ENCODE results near the gene STX18. TPM values are rescaled to one million over a fixed set of nuclear protein-coding genes. Genes with fewer than 3 reads are reported as not detected.
"Not testable (repeated sequence)": the region's sequence is repeated elsewhere in the genome, so short reads cannot be mapped to it uniquely, and the experiment has no call there.

Gene STX18
- total RNA-seq, 1 experiment from 2014 or later: 29.2 TPM

DNA sequence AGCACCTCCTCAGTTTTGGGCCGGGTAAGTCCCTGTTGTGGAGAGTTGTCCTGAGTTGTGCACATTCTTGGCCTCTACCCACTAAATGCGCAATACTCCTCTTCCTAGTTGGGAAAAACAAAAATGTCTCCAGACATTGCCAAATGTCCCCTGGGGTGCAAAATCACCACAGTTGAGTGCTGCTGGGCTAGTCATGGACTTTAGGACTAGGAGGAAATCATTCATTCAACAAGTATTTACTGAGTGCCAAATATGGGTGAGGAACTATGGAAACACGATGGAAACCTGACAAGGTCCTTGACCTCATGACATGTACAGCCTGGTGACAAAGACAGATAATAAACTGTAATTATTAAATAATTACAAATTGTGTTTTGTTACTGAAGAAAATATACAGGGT is 71.6 kb downstream of the STX18 start:
- in situ Hi-C loops (cut with HindIII; ENCODE audit: low pct_unique_long_range_greater_than_20kb, low sequenced_read_pairs): no loop called here
- no peak for DNase-seq (ENCODE audit: low read depth, low spot score)

DNA sequence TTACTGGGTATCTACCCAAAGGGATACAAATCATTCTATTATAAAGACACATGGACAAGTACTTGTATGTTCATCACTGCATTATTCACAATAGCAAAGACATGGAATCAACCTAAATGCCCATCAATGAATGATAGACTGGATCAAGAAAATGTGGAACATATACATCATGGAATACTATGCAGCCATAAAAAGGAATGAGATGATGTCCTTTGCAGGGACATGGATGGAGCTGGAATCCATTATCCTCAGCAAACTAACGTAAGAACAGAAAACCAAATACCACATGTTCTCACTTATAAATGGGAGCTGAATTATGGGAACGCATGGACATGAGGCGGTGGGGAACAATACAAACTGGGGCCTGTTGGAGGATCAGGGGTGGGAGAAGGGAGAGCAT is 76.6 kb downstream of the STX18 start:
- in situ Hi-C loops (cut with HindIII; ENCODE audit: low pct_unique_long_range_greater_than_20kb, low sequenced_read_pairs); DNase-seq (ENCODE audit: low read depth, low spot score): not testable (repeated sequence)

DNA sequence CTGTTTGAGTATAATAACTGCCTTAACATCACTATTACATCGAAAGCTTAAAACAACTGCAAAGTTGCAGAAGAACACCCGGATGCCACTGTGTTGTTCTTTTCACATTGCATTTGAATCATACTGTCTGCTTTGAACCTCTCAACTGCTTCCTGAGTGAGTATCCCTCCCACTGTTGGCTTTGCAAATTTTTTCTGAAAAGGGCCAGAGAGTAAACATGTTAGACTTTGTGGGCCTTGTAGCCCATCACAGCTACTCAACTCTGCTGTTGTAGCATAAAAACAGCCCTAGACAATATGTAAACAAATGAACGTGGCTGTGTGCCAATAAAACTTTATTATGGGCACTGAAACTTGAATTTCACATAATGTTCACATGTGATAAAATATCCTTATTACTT is 78.9 kb downstream of the STX18 start:
- no peak for DNase-seq (ENCODE audit: low read depth, low spot score)
- in situ Hi-C loops (cut with HindIII; ENCODE audit: low pct_unique_long_range_greater_than_20kb, low sequenced_read_pairs): no loop called here

DNA sequence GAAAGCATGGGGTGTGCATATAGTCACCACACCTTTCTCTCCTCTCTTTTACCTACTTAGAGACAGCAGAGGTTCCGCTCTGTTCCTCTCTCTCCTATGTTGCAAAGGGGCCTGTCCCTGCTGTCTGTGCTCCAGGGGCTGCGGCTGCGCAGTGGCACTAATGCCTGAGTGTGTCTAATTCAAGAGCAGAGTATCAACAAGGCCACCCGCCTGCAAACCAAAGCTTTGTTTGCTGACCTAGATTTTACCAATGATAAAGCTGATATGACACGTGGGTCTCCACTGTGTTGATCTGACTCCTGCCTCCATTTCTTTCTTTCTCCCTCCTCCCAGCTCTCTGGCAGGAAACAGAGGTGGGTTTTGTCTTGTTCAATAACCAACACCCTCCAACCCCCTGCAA is 80.0 kb downstream of the STX18 start:
- in situ Hi-C loops (cut with HindIII; ENCODE audit: low pct_unique_long_range_greater_than_20kb, low sequenced_read_pairs): no loop called here
- DNase-seq (ENCODE audit: low read depth, low spot score): no peak

DNA sequence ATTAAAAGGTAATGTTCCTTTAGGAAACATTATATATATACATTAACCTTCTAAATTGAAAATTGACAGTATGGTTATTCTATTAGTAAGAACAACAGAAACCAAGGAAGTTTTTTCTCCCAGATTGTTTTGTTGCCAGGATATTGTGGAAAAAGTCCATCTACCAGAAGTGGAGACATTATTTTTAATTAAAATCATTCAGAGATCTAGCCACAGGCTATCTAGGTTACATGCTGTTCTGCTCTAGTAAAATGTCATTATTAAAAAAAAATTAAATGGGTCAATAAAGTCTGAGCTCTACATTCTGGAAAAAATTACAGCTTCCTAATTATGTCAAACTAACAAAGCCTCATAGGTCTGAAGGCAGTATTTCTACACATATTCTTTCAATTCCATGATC is 80.7 kb downstream of the STX18 start:
- in situ Hi-C loops (cut with HindIII; ENCODE audit: low pct_unique_long_range_greater_than_20kb, low sequenced_read_pairs): no loop called here
- DNase-seq (ENCODE audit: low read depth, low spot score): no peak

DNA sequence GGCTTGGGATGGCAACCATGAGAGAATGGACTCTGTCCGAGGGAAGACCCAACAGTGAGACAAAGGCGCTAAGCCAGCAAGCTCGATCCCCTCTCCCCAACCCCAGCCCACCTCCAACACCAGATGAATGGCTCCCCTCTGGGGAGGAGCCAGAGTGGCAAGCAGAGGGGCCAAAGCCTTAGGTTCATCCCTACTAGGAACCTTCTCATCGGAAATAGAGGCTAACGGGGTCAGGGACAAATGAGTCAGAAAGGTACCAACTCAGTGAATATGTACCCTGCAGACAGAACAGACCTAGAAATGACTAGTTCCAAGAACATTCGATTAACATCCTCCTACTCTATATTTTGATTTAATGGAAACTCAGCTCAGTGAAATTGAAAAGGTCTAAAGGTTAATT is 81.1 kb downstream of the STX18 start:
- no peak for DNase-seq (ENCODE audit: low read depth, low spot score)
- in situ Hi-C loops (cut with HindIII; ENCODE audit: low pct_unique_long_range_greater_than_20kb, low sequenced_read_pairs): no loop called here

DNA sequence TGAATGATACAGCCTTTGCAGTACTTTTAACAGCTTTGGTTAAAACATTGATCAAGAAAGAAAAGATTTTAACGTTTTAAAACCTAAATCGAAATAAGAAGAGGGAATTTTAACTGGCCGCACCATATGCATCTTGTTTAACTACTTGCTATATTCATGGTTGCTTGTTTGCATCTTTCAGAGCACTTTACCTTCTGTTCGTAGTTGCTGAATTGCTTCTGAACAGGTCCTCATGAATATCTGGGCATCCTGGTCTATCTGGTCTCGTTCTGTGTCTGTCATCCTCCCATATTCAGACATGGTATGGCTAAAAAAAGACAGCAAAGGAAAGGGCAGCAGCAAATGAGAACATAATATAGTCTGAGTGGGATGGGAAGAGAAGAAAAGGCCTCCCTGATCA is 82.7 kb downstream of the STX18 start:
- no peak for DNase-seq (ENCODE audit: low read depth, low spot score)
- in situ Hi-C loops (cut with HindIII; ENCODE audit: low pct_unique_long_range_greater_than_20kb, low sequenced_read_pairs): no loop called here

DNA sequence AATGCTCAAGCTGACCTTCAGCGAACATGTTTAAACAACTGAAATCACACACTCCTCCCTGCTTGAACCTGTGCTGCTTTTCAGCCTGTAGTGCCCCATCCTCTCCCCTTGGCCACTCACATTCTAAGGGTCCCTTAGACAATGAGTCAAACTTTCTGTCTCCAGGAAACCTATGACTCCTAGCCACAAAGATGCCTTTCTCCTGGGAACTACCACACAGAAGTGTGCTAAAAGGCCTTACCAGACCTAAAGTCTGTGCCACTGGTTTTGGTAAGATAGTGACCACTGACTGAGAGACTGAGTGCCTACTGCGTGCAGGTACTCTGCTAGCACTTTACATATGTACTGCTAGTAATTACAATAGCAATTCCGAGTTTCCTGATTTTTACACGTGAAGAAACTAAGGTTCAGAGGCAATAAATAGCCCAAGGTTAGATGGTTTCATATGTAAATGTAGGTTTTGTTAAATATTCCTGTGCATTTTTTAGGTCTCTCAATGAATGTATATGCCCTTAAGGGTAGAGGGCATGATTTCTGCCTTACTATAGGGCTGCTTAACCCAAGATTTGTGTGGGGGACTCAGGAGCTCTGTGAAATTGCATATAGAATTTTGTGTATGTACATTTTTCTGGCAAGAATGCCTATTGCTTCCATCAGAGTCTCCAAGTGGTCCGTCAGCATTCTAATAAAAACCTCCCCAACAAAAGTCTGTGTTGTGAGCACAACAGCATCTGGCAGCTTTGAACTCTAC is 83.9 kb downstream of the STX18 start:
- no peak for DNase-seq (ENCODE audit: low read depth, low spot score)
- in situ Hi-C loops (cut with HindIII; ENCODE audit: low pct_unique_long_range_greater_than_20kb, low sequenced_read_pairs): no loop called here

DNA sequence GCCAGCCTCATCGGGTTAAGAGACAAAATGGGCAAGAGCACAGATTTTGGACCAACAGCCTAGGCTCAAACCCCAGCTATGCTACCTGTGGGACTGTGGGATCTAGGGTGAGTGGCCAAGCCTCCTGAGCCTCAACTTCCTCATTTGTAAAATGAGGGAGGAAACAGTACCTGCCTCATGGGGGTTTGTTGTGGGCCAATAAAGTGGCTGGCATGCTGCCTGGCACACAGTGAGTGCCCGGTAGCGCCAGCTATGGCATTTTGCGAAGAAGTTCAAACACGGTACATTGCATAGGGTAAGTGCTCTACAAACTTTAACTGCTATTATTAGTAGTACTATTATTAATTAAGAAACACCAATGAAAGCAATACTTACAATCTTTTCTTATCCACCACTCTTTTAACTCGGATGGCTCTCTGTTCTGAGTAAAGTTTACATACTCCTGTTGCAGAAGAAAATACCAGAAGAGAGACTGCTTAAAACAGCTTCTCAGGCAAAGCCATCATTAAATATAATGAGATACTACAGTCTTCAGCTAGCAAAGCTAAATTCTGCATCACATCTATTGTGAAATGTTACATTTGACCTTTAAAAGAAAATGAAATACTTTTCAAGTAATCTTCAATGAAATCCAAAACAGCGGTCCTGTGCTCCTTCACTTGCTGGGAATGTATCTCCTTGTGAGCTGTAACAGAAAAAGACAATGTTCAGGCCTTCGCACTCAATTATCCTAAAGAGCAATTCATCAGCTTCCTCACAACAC is 84.9 kb downstream of the STX18 start:
- DNase-seq (ENCODE audit: low read depth, low spot score): no peak
- in situ Hi-C loops (cut with HindIII; ENCODE audit: low pct_unique_long_range_greater_than_20kb, low sequenced_read_pairs): no loop called here

DNA sequence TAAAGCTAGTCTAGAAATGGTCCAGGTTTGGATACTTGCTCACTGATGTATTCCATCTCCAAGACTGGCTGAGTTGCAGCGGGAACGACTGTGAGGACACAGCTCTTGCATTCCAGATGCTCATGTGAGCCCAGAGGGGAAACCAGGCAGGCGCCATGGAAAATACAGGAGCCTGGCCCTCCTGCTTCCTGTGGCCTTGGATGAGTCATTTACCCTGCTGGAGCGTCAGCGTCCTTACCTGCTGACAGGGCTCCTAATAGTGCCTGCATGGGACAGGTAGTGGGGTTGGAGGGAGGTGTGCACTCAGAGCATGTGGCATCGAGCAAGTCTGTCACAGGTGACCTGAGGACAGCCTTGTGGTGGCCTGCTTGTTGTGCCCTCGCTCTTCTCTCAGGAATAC is 85.5 kb downstream of the STX18 start:
- in situ Hi-C loops (cut with HindIII; ENCODE audit: low pct_unique_long_range_greater_than_20kb, low sequenced_read_pairs): no loop called here
- no peak for DNase-seq (ENCODE audit: low read depth, low spot score)

DNA sequence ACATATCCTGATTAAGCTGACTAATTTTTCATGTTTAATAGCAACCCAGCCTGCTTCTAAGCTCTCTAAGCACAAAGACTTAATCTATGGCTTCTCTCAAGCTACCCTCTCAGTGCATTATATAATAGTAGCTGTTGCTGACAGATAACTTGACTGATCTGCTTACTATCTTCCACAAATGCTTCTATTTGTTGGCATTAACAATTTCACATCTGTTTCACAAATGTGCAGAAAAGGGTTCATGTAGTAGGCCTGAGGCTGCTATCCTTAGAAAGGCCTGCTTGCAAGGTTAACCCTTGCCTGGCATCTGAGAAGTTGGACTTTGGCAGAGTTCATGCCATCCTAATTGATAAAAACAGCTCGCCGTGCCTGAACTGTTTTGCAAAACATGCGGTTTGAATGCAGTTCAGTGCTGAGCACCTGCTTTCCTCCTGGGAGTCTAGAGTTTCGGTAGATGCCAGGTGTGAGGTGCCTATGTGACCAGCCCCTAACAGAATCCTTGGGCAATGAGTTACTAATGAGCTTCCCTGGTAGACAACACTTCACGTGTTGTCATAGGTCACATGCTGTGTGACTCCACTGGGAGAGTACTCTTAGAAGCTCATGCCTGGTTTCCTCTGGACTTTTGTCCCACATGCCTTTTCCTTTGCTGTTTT is 86.5 kb downstream of the STX18 start:
- no peak for DNase-seq (ENCODE audit: low read depth, low spot score)
- in situ Hi-C loops (cut with HindIII; ENCODE audit: low pct_unique_long_range_greater_than_20kb, low sequenced_read_pairs): no loop called here

DNA sequence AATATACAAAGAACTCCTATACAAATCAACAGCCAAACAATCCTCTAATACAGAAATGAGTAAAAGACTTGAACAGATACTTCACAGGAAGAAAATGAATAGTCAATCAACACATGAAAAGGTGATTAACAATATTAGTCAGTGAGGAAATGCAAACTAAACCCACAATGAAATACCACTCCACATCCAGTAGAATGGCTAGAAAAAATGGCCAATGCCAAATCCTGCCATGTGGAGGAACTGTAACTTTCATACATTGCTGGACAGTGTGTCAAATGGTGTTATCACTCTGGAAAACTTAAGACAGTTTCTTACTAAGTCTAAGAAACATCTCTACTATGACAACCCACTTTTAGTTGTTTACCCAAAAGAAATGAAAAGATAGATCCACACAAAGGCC is 95.4 kb downstream of the STX18 start:
- in situ Hi-C loops (cut with HindIII; ENCODE audit: low pct_unique_long_range_greater_than_20kb, low sequenced_read_pairs): loop anchor here (25.0 kb wide), 1 partner anchor 159 kb away; the partner anchor contains the start of genes LYAR and ZBTB49

DNA sequence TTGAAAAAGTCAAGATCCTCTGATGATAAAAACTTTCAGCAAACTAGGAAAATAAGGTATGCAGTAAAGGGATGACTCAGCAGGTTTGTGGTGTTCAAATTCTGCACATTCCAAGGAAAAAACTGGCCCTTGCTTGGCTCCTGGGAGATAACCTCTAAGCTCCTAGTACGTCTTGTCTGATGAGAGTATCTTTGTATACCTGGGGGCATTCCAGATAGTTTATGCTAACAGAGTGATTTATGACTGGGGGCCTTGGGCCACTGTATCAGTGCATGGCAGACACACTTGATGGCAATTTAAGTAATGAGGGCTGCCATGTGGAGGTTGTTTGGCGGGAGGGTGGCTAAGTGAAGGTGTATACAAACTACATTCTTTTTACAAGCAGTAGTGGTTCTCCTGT is 98.0 kb downstream of the STX18 start:
- in situ Hi-C loops (cut with HindIII; ENCODE audit: low pct_unique_long_range_greater_than_20kb, low sequenced_read_pairs): loop anchor here (25.0 kb wide), 1 partner anchor 157 kb away; the partner anchor contains the start of genes LYAR and ZBTB49
- no peak for DNase-seq (ENCODE audit: low read depth, low spot score)

More for the DNA sequence above, 95.4 kb downstream of the STX18 start:
- DNase-seq (ENCODE audit: low read depth, low spot score): no peak

DNA sequence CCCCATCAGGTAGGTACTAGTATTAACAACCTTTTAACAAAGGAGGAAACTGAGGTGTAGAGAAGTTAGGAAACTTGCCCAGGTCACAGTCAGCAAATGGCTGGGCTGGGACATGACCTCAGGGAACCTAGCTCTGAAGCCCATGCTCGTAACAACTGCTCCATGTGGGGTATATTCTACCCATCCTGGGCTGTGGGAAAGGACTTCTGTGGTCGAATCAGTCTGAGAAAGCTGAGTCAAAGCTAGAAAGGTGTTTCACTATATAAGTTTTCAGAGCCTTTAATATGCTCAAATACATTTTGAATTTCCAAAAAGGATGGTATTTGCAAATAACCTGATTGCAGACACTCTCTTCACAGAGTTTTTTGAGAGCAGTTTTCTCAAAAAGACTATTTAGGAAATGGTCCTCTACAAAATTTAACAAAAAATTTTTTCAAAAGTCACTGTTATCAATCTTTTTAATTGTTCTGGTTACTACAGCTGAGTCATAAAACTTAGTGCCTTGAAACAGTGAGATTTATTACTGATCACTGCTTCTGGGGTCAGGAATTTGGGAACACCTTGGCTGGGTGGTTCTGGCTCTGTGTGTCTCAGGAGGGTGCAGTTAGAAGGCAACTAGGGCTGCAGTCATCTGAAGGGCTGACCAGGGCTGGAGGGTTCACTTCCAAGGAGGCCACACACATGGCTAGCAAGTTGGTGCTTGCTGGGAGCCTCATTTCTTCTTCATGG is 101.4 kb downstream of the STX18 start:
- DNase-seq (ENCODE audit: low read depth, low spot score): no peak
- in situ Hi-C loops (cut with HindIII; ENCODE audit: low pct_unique_long_range_greater_than_20kb, low sequenced_read_pairs): loop anchor here (25.0 kb wide), 1 partner anchor 153 kb away; the partner anchor contains the start of genes LYAR and ZBTB49

DNA sequence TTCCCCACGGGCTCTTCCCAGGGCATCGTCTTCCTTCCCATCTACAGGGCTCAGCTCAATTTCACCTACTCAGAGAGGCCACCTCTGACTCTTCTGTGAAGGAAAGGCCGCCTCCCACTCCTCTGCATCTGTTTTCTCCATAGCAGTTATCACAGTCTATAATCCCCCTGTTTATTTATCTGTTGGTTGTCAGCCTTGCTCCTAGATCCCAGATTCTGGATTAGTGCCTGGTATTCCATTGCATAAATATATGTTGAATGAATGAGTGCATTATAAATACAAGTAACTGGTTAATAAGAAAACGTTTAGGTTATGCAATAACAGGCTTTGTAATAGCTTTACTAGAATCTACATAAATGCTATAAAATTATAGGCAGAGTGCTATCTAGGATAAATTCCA is 102.1 kb downstream of the STX18 start:
- in situ Hi-C loops (cut with HindIII; ENCODE audit: low pct_unique_long_range_greater_than_20kb, low sequenced_read_pairs): loop anchor here (25.0 kb wide), 1 partner anchor 152 kb away; the partner anchor contains the start of genes LYAR and ZBTB49
- no peak for DNase-seq (ENCODE audit: low read depth, low spot score)

DNA sequence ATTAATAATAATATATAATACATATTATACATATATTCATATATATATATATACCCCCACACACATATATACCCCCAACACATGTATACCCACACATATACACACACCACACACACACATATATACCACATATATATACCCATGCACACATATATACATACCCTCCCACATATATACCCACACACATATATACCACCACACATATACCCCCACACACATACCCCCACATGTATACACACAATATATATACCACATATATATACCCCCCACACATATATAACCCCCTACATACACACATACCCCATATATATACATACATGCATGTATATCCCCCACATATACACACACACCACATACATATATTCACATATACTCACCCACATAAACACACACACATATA is 103.0 kb downstream of the STX18 start:
- DNase-seq (ENCODE audit: low read depth, low spot score): no peak
- in situ Hi-C loops (cut with HindIII; ENCODE audit: low pct_unique_long_range_greater_than_20kb, low sequenced_read_pairs): loop anchor here (25.0 kb wide), 1 partner anchor 152 kb away; the partner anchor contains the start of genes LYAR and ZBTB49

DNA sequence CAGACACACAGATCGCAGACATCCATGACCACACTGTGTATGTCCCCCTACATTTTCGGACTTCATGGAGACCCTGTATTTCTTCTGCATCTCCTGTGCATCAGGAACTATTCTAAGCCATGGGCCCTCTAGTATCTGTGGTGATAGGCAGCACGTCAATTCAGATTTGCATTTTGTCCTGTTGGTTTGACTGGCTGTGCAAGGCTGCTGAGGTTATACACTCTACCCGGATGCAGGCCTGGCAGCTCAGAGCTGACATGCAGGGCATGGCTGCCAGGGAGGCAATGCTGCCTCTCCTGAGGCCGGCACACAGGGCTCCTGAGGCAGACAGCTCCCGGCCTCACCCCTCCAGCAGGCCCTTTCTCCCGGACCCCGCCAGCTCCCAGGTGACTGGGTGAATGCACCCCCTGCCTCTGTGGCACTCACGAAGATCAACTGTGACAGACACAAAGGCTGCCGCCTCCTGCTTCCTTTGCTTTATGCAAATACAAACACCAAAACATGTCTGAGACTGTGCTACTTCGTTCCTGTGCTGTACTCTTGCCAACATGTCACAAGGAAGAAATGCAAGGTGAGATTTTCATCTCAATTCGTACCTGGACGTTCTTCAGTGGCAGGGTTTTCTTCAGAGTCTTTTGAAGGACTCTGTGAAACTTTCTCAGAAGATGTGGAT is 103.9 kb downstream of the STX18 start:
- DNase-seq (ENCODE audit: low read depth, low spot score): no peak
- in situ Hi-C loops (cut with HindIII; ENCODE audit: low pct_unique_long_range_greater_than_20kb, low sequenced_read_pairs): loop anchor here (25.0 kb wide), 1 partner anchor 151 kb away; the partner anchor contains the start of genes LYAR and ZBTB49

Measured in SK-MEL-5 (cell line).